Upper lobe of left lung (tissue), 4 donors: ENCODE results near the gene IMPA2.

Source experiments
- EP300 ChIP-seq, 4 donors: sonication (generic); formaldehyde crosslinking; IDR thresholded peaks; one replicate each; pipeline ENCODE4 v1.5.1; 2017; ENCODE audit warnings: antibody characterized with exemption in 4 of 4, control low read depth in 2 of 4
- POLR2A ChIP-seq, 4 donors: fragments of 450-650 bp; IDR thresholded peaks; one replicate each; pipeline ENCODE4 v1.5.1; 2016 to 2017; ENCODE audit warnings: antibody characterized with exemption in 4 of 4, mild to moderate bottlenecking in 2 of 4
- POLR2AphosphoS5 ChIP-seq, 2 donors: sonication (generic); formaldehyde crosslinking; IDR thresholded peaks; one replicate each; pipeline ENCODE4 v1.5.1; 2017; ENCODE audit warnings: antibody characterized with exemption in 2 of 2
- TF ChIP-seq, protein P1 (sequence below), 6 experiments: fragments of 450-650 bp in 4 of 6; fragments of 200-600 bp in 2 of 6; sonication (generic) in 2 of 6; IDR thresholded peaks; one replicate each; pipeline ENCODE4 v1.5.1; 2016 to 2019; ENCODE audit warnings: antibody characterized with exemption in 6 of 6

DNA sequence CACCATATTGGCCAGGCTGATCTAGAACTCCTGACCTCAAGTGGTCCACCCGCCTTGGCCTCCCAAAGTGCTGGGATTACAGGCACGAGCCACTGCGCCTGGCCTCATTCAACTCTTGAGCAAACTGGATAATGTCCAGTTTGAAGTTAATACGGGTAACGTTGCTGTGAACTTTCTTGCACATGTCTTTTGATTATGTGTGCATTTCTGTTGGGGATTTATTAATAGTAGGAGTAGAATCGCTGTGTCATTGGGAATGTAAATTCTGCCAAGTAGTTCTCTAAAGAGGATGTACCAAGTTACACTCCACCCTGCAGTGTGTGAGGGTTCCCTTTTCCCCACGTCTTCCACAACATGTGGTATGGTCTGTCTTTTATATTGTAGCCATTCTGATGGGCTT lies 6.2 kb downstream of the IMPA2 start:
- TF ChIP-seq POLR2A (IDR thresholded peaks at IDR 0.05): no peak
- TF ChIP-seq, protein P1, sequence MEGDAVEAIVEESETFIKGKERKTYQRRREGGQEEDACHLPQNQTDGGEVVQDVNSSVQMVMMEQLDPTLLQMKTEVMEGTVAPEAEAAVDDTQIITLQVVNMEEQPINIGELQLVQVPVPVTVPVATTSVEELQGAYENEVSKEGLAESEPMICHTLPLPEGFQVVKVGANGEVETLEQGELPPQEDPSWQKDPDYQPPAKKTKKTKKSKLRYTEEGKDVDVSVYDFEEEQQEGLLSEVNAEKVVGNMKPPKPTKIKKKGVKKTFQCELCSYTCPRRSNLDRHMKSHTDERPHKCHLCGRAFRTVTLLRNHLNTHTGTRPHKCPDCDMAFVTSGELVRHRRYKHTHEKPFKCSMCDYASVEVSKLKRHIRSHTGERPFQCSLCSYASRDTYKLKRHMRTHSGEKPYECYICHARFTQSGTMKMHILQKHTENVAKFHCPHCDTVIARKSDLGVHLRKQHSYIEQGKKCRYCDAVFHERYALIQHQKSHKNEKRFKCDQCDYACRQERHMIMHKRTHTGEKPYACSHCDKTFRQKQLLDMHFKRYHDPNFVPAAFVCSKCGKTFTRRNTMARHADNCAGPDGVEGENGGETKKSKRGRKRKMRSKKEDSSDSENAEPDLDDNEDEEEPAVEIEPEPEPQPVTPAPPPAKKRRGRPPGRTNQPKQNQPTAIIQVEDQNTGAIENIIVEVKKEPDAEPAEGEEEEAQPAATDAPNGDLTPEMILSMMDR (IDR thresholded peaks at IDR 0.05): no peak
- no peak for TF ChIP-seq EP300 (IDR thresholded peaks at IDR 0.05)
- no peak for TF ChIP-seq POLR2AphosphoS5 (IDR thresholded peaks at IDR 0.05)
